Cardiac septum (tissue), 1 donor: ENCODE measurements around the gene GMDS. TPM values are rescaled to one million over a fixed set of nuclear protein-coding genes. Genes with fewer than 3 reads are reported as not detected.
A peak's percentile ranks its signal among the peaks of the same experiment; 100 is the strongest.

ENCODE experiments used
- DNase-seq: peaks from one replicate; pipeline ENCODE4 v3.0.0-alpha.2; 2020; ENCODE audit warnings: low spot score
- intact Hi-C: fragments of 100-400 bp; cut with DNase I; formaldehyde crosslinking; loops from one replicate; pipeline ENCODE4 v1.14.0; 2022
- total RNA-seq: library from RNA; stranded (reverse); fragmentation: NEBNext Ultra II Directional; extraction: Animal tissue kit (Norgen Biotek cat#: 25700); gene quantifications from one replicate; pipeline ENCODE4 v1.2.1, GENCODE V29; 2021
- donor health status: DM: no; HTN: no; CAD: no.

The GMDS gene
- total RNA-seq, 1 donor from 2014 or later = 6.3 TPM

DNA sequence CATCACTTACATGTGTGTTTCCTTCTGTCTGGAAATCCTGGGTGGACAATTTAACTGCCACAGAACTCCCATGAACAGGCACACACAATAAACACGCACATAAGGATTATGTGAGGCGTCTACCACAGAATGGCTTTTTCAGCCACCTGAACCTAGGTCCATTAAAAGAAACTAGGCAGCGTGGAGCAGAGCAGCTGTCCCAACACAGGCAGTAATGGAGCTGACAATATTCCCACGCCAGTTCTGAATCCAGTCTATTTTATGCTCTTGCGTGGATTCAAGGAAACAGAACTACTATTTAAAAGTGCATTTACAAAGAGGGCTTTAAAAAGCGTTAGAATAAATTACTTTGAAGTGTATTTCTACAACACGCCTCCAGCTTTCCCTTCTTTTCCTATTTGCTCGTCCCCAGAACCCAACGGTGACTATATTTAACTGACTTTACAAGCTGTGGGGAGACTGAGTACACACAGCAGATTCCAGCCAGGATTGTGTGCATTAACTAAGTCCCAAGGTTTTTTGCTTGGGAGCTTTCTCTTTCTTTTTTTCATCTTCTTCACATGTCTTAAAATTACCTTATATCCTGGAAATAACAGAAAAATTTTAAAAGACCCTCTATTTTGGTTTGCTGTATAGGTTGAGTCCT, 95.9 kb downstream of the GMDS start:
- no peak for DNase-seq
- intact Hi-C loops = no loop called here

DNA sequence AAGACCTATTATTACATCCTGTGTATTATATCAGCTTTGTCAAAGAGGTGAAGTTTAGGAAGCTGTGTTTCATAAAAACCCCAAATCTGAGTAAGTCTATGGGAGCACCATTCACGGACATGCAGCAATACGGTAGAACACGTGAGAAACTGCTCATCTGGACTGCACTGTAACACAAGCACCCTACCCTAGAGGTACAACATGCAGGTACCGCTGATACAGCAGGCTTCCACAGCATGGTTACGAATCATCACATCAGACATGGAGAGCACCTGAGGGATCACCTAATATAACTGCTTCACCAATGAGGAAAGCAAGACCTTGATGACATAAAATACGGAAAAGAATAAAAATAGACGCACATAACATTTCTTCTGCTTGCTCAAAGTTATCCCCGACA, 96.7 kb downstream of the GMDS start:
- intact Hi-C loops = no loop called here
- no peak for DNase-seq

DNA sequence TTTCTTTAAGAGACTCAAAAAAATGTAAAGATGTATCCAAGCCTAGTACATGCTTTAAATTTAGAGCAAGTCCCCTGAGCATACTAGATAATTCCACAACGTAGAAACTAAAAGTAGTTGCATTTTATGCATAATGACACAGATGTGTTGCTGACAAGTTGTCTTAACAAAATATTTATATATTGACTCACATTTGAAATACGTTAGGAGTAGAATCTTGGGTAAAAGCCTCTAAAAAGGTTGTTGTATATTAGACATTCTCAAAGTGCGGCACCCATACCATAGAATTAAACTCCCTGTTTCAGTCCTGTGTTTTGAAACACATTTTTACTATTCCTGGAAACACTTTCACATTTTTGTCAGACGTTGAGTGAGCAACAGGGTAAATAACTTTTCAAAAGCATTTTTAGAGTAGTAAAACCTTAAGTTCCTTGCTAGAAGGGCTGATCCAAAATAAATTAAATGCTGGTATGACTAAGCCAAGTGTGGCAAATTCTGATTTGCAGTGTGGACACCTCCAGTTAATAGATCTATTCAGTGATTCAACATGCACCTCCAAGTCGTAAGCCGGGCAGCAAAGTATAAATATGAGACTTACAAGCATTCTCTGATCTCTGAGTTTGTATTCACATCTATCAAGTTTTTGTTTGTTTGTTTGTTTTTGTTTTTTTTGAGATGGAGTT, 97.5 kb downstream of the GMDS start:
- intact Hi-C loops = no loop called here
- no peak for DNase-seq

DNA sequence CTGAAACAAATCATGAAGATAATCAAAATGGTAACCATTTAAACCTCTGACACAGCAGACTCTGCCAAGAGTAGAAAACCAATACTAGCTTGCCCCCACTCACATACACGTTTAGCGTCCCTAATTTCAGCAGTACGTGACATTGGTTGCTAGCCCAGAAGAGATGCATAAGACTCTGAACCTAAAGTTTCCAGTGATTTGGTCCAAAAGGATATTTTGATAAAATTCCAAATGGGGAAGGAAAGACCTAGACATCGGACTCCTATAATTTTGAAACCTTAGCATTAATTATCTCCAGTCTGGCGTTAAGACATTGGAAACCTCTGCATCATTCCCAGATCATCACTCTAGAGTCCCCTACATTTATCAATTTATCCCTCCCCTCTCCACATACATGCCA, 98.1 kb downstream of the GMDS start:
- intact Hi-C loops = no loop called here
- no peak for DNase-seq

DNA sequence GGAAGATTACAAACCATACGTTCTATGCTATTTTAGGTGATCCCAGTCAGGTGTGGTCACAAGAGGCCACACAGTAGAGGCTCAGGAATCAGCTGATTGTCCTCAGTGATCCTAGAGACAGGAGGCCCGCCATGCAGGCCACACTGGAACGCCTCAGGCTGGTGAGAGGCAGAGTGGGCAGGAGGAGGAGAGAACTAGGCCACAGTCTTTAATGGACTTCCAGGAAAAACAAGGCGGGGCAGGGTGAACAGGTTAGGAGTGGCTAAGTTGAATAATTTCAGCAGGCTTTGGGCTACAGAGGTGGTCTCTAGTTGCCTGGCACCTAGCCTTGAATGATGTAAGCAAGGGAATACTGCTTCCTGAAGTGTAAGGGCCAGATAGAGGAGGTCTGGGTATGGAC, 101.2 kb downstream of the GMDS start:
- no peak for DNase-seq
- intact Hi-C loops = no loop called here

DNA sequence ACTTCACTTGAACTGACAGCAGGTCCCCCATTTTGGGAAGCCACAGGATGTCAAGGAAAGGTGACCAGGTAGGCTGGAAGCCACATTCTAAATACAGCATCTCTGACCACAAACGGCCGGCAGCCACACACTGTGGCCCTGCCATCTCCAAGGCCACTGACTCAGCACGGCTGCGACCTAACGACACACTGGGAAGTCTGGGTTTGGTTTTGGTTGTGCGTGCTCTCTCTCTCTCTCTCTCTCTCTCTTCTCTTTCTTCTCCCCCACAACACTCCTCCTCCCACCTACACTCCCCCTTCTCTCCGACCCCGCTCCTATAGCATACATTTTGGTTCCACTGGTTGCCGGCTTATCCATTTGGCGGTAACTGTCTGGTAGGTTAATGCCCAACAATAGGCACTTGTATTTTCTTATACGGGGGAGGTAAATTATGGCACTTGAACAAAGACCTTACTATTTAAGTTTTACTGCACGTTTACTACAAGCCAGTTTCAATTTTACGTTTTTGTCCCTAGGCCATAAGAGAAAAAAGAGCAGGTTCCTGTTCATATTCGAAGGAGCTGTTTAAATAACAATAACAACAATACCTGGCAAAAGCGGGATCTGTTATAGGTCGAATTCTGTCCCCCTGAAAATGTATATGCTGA, 103.6 kb downstream of the GMDS start:
- no peak for DNase-seq
- intact Hi-C loops = no loop called here

DNA sequence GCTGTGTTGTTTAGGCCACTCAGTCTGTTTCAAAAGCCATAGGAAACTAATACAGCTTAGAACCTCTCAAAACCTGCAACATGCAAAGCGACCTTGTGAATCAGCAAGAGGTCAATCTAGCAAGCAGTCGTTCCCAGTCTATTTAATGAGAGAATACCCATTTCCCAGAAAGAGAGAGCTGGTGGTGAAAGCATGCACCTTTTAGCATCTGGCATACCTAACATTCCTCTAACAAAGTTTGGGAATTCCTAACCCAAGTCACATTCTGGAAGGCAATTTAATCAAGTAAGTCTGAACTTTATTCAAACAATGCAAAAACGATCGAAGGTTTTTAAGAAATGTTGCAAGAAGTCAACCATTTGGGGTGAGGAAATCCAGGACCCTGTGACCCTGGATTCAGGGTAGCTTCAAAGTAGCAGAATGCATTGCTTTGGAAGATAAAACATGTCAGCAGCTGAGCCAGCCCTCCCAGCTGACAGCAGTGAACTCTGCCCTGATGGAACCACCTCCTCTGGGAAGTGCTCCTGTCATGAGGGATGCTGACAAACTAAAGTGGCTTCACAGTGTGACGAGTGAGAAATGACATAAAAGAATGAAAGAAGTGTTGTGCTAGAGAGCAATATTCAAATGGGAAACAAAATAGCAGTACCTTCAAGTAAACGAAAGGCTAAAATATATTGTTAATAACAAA, 104.8 kb downstream of the GMDS start:
- no peak for DNase-seq
- intact Hi-C loops = no loop called here

DNA sequence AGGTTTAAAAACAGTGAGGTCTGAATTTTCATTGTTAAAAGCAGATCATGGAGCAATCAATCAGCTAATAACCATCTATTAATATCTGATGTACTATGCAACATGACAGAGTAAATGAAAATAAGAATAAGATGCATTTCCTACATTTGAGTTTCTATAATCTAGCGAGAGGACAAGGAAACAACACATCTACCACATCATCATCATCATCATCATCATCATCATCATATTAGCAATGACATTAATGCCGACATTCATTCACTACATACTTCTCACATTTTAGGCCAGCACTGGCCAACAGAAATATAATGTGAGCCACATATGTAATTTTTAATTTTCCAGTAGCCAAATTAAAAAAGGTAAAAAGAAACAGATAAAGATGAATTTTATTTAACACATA, 110.0 kb downstream of the GMDS start:
- DNase-seq = no peak

DNA sequence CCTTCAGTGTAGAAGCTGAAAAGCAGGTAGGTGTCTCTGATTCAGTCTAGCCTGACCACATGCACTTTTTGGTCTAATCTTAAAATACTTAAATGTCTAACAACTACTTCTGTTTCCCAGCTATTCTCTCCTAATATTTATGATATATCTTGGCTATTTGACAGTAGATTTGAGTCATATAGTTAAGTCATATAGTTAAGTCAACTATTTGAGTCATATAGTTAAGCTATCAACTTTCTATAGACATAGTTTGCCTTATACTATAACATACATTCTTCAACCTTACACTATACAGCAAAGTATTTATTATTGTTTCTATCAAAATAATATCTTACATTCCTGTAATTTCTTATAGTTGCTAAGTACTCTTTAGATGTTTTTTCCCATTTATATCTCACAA, 110.9 kb downstream of the GMDS start:
- DNase-seq = no peak
- intact Hi-C loops = no loop called here

More for the DNA sequence above, 110.0 kb downstream of the GMDS start:
- intact Hi-C loops = no loop called here

DNA sequence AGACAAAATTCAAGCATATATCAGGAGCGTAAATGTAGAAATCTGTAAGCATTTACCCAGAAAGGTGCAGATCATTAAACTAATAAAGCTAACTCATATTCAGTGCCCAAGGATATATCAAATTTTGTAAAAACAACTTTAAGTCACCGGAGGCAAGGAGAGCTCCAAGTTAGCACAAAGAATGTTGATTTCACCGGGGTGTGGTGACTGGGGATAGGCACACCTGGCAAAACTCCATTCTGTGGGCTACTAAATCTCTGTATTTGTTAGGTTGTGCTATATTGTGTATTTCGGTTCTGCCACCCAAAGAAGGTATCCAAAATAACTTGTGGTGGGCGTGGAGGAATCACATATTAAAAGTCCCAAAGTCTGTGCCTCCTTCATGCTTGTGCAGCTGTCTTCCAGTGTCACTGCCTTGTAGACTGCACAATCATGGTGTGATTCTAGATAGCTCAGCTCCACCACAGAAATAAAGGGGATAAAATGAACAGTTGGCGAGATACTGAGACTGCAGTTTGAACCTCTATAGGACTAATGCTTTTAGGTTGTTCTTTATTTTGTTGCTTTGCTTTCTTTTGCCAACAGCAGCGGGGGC, 111.6 kb downstream of the GMDS start:
- intact Hi-C loops = no loop called here
- DNase-seq = no peak

DNA sequence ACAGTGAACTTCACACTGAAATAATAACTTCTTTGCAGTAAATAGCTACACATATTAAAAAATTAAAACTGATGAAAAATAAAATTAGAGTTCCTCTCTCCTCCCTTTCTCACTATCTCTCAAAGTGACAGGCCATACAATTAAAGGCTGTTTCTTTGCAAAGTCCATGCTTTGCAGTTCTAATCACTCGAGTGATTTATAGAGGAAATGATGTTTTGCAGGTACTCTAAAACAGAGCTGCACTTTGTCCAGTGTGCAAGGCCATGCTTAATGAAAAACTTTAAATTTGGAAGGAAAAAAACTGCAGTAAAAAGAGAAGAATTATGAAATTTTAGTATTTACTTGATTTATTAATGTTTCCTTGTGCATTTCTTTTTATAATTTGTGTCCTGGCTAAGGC, 112.5 kb downstream of the GMDS start:
- intact Hi-C loops = no loop called here
- DNase-seq = no peak

DNA sequence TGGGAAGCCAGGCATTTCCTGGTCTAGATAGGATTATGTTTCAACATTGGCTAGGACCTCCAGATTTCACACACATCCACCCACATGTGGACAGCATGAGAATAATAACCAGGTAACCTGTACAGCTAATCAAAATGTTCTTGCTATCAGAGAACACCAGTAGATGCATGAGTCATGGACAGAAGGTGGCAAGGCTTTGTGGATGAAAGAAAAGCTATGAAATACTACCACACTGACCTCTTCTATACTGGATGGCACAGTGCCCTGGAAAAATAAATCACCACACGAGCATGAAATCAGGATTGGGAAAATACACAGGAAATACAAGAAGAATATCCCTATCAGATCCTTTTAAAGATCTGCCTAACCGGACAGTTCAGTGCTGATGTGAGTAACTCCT, 113.0 kb downstream of the GMDS start:
- no peak for DNase-seq
- intact Hi-C loops = no loop called here

DNA sequence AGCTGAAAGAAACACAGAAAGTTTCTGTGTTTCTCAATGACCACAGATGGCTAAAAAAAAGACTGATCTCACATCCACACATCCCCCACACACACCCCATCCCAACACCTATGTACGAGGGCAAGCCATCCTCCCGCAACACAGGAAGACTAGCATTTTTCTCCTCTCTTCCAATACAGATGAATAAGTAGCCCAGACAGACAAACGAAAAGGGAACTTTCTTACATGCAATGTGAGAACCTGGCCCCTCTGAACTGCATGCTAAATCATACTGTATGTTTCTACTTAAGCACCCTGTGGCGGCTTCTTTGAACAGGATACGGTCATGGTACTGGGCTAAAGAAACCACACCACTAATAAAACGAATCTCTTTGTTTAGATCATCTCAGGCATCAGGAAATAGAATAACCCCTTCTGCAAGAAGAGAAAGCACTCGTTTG, 116.2 kb downstream of the GMDS start:
- no peak for DNase-seq
- intact Hi-C loops = no loop called here

DNA sequence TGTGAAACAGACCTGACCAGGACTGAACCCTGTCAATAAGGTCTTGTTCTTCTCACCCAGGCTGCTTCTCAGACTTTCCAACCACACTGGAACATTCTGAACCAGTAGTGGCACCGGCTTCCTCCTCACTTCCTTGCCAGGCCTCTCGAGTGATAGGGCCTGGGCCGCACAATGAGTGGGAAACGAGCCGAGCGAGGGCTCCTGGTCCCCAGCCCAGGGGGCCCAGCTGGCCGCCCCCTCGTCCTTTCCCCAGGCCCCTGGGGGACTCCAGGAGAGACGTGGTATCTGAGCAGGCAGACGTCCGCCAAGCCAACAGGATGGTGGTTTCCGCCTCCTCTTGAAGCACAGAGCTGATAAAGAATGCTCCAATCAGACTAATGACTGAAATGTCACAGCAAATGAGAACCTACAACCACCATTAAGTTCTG, 117.9 kb downstream of the GMDS start:
- intact Hi-C loops = no loop called here
- DNase-seq = peak; percentile 79

DNA sequence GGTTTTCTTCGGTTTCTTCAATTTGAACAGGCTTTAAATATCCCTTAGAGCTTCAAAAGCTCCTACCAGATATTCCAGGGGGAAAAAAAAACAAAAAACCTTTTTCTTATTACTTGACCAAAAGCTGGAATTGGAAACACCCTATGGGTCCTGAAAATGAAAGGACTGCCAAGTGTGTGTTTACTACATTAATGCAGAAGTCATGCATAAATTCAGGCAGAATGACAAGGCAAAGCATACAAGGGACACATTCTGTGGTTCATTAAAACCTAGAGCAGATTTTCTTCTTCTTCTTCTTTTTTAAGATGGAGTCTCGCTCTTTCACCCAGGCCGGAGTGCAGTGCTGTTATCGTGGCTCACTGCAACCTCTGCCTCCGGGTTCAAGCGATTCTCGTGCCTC, 119.1 kb downstream of the GMDS start:
- intact Hi-C loops = no loop called here
- DNase-seq = no peak

DNA sequence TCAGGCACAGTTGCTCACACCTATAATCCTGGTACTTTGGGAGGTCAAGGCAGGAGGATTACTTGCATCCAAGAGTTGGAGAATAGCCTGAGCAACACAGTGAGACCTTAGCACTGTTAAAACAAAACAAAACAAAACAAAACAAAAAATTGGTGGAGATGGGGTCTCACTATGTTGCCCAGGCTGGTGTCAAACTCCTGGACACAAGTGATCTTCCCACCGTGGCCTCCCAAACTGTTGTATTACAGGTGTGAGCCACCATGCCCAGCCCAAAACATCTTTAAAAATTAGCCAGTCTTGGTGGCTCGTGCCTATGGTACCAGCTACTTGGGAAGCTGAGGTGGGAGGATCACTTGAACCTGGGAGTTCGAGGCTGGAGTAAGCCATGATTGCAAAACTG, 120.2 kb downstream of the GMDS start:
- no peak for DNase-seq
- intact Hi-C loops = no loop called here

DNA sequence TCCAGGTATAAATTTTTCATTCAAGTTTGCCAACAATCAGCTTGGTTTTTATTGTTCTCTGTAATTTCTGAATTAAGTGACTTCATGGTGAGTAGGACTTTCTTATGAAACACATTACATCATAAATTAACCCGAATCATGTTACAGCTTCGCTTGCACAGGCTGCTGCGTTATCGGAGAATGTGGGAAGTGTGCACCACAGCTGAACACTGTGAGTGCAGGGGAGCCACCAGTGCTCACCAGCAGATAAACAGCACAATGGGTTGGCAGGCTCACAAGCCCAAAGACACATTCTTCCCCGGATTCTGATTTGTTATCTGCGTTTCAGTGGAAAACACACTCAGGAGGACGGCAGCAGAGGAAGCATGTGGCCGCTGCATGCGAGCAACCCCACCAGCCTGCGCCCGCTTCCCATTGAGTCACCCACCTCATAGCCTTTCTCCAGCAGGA, 121.1 kb downstream of the GMDS start:
- intact Hi-C loops = no loop called here
- no peak for DNase-seq

DNA sequence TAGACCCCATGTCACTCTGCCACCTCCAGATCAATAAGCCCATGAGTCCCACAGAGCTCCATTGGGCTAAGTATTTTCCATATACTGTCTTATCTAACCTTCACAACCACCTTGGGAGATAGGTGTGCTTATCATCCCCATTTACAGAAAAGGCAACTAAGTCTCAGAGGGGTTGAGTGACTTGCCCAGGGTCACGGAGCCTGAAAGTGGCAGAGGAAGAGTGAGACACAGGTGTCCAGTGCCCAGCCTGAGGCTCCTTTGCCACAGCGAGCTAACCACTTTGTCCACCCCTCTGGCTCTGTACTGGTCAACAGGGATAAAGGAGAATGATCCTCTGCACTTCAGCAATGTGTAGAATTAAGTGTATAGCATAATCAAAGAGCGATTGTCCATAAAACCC, 124.5 kb downstream of the GMDS start:
- intact Hi-C loops = no loop called here
- no peak for DNase-seq

DNA sequence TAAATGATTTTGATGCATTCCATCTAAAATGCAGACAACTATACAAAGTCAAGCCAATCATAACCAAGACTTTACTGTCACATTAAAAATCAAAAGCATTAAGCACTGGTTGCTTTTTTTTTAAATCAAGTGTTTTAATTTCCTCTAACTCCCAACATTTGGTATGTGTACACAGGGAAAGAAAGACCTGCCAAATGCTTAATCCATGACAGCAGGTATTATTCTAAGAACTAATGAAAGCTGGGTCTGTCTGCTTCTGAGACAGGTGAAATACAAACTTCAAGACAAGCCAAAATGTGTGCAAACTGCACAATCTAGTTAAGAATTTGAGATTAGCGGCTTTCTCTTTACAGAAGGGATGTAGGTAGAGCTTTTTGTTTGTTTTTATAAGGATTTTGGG, 126.1 kb downstream of the GMDS start:
- intact Hi-C loops = loop anchor here (10.0 kb wide), 1 partner anchor 516 kb away; no protein-coding TSS in a partner anchor
- no peak for DNase-seq

DNA sequence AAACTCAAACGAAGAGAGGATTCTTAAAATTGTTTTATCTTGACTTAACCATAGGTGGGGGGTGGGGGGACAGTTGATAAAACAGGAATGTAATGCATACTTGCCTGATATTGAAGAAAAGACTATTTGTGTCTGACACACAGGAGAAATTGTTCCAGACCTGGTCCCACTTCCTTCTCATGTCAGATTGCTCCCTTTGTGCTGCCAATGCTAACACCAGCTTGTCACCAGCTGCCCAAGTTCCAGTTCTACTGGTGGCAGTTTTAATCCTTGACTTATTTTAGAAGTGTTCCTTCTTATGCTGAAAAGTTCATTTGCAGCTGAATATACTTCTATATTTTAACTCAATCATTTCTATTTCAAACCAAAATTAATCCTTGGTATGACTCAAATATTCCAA, 127.3 kb downstream of the GMDS start:
- no peak for DNase-seq
- intact Hi-C loops = loop anchor here (10.0 kb wide), 1 partner anchor 517 kb away; no protein-coding TSS in a partner anchor
